GF-D8 (cell line): ENCODE measurements around the gene HAPLN2.

Experiments used
- DNase-seq: peaks from one replicate; lab custom pipeline; 2025; lab: John Stamatoyannopoulos, UW

Gene HAPLN2

DNA sequence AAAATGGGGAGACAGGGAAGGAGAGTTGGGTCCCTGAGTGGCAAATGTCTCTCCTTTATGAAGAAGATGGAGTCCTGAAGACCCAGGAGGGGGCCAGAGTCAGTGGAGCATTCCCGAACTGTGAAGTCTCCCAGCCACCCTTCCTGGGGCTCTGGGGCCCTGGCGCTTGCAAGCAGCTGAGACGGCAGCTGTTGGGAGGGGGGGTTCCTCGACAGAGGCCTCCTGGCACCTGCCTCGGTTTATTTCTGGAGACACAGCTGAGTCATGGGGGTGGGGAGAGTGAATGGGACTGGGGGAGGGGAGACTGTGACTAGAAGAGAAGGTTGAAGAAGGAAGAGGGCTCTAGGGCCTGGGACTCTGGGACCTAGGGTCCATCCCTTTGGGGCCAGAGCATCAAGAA is 44.0 kb downstream of the HAPLN2 start:
- DNase-seq = no peak

DNA sequence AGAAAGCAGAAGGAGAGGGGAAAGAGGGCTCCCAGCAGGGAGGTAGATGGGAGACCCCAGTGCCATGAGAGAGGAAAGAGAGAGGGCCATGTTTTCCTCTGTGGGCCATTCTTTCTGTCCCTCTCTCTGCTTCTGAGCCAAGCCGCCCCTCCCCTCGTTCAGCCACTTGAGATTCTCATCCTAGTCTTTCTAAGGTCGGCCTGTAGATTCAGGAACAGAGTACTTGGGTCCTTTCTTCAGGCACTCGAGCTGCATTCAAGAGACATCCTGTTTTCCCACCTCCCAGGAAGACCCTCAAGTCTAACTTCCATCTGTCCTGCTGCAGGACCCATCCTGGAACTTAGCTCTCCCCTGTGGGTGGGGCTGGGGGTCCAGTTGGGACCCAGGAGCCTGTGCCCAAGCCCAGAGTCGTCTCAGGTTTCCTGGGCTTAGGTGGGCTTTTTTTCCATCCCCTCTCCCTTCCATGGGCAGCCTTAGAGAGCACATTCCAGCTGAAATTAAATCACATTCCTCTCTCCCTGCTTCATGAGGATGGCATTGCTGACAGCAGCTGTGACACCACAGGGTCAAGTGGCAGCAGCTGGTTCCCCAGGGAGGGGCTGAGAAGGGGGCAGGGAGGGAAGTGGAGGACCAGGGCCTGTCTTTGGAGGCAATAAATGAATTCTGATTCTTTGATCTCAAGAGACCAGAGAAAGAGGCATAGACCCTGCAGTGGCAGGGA is 45.0 kb downstream of the HAPLN2 start:
- no peak for DNase-seq

DNA sequence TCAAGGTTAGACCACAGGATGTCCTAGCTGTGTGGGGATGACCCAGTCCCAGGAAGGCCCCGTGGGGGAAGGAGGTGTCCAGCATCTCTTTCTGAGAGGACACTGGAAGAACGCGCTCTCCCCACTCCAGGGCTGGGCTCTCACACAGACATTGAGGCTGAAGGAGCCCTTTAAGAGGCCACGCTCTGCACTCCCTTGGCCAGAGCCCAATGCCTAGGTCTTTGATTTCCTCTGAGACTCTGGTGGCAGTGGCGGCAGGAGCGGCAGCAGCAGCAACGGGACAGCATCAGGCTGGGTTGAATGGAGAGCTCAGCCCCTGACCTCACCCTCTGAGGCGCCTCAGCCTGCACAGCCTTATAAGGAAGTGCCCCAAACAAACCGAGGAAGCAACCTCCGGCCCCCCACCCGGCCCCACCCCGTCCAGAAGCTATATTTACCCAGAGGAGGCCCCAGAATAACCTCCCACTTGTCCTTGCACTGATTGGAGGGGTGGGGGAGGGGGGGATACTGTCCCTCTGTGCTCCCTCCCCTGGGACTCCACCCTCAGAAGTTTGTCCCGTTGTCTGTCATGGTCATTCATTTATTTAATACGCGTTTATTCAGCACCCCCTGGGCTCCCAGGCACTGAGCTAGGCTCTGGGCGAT is 45.7 kb downstream of the HAPLN2 start:
- DNase-seq = no peak

DNA sequence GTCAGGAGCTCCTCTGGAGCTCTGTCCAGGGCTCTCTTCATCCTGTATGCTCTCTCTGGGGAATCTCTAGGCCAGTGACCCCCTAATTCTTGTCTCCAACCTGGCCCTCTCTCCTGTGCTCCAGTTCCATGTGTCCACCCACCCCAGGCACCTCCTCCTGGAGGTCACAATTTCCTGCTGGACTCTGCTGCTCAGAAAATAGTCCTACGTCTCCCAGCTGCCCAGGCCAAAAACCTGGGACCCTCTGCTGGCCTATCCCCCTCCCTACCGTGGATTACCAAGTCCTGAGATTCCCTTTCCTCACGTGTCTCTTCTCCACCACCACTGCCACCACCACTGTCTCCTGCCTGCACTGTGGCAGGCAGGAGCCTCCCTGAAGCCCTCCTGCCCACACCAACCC is 46.3 kb downstream of the HAPLN2 start:
- no peak for DNase-seq

DNA sequence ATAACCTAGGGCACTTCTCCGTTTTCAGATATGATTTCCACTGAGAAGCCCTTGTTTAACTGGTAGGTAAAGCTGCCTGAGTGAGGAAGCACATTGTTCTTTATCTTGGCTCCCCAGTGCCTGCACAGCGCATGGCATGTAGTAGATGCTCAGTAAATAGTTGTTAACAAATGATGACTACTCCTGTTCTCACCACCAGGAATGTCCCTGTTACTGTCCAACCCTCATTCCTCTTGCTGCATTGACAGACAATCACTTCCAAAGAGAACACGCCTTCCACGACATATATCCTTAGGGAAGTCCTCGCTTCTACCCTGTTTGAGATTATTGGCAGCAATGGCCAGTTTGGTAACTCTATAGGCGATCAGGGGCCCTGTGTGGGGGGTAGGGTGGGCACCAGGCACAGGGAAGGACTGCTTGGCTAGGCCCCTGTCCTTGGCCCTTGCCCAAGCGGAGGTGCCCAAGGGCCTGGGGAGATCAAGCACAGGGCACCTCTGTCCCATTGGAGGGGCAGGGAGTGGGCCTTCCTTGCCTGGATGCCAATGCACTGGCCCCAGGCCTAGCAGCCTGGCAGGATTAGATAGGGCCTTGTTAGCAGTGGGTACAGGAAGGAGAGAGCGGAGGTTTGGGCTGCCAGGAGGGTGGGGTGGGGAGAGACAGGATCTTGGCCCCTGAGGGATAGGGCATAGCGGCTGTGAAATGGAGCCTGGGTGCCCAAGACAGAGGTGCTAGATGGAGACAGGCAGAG is 47.8 kb downstream of the HAPLN2 start:
- DNase-seq = no peak

DNA sequence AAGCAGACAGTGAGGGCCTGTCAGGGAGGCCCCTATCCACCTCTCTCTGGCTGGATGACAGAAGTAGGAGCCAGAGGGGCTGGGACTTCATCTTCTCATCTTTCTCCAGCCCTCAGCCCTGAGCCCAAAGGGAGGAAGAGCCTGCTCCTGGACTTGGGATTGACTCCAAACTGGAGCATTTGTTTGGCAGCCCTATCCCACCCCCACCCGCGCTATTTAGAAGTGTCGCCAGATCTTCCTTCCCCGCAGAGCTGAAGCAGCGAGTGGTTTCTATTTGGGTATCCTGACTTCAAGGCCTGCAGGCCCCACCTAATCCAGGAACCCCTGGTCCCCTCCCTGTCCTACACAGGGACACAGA is 48.4 kb downstream of the HAPLN2 start:
- DNase-seq = no peak

DNA sequence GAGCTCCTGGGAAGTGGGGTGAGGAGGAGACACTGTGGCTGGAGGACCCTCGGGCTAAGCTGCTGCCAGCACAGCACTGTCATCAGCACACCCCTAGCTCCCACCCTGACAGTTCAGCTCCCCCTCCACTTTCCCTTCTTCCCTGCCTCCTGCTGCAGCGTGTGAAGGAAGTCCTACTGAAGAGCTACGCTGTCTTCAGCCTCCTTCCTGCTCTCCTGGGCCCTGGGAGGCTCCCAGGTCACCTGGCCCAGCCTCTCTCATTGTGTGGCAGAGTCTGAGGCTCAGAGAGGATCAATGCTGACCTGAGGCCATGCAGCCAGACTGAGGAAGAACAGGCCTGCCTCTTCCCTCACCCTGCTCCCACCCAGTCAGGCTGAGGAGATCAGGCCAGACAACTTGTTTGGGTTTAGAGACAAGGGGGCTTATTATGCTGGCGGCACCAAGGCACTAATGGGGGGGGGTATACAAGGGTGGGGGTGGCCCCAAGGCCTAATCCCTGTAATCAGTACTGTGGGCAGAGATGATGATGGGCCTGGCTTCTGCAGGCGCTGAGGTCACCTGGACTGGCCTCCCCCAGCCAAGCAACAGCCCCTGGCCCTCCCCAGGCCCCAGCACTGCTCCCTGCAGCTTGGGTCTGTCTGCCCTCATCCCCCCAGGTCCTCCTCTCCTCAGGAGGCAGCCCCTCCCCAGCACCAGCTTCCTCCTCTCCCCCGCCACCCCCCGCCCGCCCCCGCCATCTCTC is 48.9 kb downstream of the HAPLN2 start:
- DNase-seq = no peak

DNA sequence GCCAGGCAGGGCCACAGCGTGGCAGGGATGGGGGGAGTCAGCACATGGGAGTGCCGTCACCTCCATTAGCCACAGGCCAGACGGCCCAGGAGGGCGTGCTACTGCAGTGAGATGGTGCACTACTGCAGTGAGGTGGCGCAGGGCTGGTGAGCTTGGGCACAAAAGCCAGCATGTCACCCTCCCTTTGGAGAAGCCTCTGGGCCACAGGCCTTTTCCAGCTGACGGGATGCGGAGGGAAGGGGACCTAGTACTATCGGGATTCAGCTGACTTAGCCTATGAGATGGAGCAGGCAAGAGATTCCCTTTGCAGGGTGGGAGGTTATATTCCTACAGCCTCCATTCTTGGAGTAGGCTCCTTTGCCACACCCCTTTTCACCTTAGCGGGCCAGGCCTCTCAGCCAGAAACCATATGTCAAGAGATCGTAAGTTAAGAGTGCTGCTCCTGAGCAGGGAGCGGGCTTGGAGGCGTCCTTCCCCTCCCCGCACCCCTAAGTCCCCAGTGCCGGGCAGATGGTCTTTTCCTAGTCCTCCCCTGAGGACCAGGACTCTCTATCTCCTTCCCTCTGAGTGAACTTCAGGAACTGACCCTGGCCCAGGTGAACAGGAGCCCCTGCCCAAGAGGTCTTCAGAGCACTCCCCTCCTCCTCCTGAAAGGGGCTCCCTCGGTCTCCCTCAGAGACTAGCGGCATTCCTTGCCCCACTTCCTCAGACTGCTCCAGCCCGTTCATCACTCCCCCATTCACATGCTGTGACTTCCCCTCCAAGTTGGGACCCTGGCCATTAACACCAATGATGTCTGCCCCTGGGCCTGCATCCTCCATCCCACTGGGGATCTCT is 49.8 kb downstream of the HAPLN2 start:
- no peak for DNase-seq

DNA sequence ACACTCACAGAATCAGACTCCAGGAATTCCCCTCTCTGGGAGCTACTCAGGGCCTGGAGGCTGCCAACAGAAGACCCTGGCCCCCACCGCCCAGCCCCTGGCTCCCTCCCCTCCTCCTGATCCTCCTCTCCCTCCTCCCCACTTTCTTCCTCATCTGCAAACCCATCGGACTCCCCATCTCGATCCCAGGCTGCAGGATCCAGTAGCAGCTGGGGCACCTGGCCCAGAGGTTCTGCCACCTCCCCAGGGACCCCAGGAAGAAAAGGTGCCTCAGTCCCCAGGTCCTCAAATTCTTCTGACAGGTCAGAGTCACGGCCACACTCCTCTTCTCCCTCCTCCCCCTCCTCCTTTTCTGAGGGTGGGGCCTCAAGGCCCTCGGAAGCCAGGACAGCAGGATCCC is 50.6 kb downstream of the HAPLN2 start:
- DNase-seq = no peak

DNA sequence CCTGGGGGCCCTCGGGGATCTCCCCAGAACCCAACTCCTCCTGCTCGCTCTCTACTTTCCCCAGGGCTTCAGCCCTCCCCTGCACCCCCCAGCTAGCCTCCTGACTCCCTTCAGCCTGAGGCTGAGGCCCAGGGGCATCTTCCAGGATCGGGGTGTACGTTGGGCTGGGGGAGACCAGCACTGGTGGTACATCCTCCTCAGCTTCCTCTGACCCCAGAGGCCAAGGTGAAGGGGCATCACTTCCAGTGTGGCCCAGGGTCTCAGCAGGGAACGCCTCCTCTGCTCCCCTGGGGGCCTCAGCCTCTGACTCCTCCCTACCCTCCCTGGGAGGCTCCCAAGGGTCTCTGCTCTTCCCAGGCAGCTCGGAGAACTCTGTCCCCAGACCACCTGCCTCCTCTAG is 51.1 kb downstream of the HAPLN2 start:
- DNase-seq = no peak

DNA sequence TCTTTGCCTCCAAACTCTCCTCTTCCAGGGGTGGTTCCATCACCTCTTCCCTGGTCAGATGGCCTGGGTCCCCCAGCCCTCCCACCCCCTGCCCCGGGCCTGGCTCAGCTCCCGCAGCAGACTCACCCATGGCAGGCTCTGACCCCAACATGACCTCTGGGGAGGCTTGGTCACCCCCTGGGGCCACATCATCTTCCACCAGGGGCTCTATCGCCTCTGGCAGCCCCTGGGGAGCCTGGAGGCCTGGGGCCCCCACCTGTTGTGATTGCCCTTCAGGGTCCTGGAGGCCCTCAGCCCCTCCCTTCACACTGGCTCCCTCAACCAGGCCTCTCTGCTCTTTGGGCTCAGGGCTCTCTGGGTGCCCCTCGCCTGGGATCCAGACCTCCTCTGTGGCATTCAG is 51.6 kb downstream of the HAPLN2 start:
- DNase-seq = no peak

DNA sequence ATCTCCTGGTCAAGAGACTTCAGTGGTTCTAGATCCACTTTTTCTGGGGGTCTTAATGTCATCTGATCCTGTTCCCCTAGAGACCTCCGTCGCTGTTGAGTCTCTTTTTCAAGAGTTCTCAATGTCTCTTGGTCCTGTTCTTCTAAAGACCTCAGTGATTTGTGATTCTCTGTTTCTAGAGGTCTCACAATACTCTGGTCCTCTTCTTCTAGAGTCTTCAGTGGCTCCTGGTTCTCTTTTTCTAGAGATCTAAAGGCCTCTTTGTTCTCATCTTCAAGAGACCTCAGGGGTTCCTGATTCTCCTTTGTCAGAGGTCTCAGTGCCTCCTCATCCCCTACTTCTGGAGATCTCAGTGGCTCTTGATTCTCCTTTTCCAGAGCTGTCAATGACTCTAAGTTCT is 52.6 kb downstream of the HAPLN2 start:
- DNase-seq = no peak

DNA sequence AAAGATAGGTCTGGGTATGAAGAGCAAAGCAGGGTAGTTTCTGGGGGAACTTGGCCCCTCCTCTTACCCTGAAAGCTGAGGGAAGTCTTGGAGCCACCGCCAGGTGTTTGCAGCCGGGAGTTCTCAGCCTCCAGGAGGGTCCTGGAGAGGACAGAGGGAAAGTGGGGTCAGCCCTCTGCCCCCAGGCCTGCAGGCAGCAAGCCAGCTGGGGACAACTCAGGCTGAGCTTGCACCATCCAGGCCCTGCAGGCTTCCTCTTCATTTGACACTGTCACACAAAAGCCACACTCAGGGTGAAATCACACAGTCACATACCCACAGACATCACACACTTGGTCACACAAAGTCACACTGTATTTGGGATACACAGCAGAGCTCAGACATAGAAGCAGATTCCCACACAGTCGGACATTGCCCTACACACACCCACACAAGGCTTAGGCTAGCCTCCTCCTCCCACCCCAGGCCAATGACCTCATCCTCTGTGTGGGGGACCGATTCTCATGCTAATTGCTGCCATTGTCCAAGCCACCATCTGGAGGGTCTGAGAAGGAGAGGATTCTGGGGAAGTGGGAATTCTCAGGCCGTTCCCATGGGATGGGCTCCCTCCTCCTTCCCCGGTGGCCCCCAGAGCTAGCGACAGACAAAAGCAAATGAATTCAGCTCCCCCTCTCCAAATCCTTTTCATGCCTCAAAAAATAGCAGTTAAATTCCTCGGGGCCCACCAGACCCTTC is 54.3 kb downstream of the HAPLN2 start:
- no peak for DNase-seq
